ENCODE measurements around the gene BEND7. TPM values are rescaled to one million over a fixed set of nuclear protein-coding genes. Genes with fewer than 3 reads are reported as not detected.

Gene BEND7
- total RNA-seq, 1 donor from 2014 or later = 3.1 TPM

DNA sequence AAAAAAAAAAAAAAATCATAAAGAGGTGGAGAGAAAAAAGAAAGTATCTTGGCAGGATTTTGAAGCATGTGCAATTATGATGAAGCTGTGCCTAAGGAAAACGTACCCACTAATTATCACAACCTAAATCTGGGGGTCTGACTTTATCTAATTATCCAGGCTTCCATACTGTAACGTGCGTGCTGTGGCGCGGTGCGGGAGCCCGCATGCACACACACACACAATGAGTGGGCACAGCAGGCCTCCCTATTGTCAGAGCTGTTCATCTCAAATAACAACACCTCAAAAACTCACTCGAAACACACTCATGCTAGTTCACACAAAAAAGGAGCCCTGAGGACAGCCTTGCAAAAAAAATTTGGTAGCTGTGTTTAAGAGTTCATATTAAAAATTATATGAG is 31.9 kb downstream of the BEND7 start:
- no peak overlapping the region for H3K4me3 Mint-ChIP-seq (ENCODE audit: unreplicated experiment)
- DNase-seq = no peak
- no peak overlapping the region for H3K27ac Mint-ChIP-seq (ENCODE audit: unreplicated experiment)
- H3K27me3 Mint-ChIP-seq (ENCODE audit: unreplicated experiment) = no peaks in the 10 kb centered on the region
- H3K9me3 Mint-ChIP-seq (ENCODE audit: unreplicated experiment) = no peaks in the 10 kb centered on the region
- H3K36me3 Mint-ChIP-seq (ENCODE audit: unreplicated experiment) = no peaks in the 10 kb centered on the region
- no peaks in the 10 kb centered on the region for H3K4me1 Mint-ChIP-seq (ENCODE audit: low read depth, unreplicated experiment)
- TF ChIP-seq, protein P1, sequence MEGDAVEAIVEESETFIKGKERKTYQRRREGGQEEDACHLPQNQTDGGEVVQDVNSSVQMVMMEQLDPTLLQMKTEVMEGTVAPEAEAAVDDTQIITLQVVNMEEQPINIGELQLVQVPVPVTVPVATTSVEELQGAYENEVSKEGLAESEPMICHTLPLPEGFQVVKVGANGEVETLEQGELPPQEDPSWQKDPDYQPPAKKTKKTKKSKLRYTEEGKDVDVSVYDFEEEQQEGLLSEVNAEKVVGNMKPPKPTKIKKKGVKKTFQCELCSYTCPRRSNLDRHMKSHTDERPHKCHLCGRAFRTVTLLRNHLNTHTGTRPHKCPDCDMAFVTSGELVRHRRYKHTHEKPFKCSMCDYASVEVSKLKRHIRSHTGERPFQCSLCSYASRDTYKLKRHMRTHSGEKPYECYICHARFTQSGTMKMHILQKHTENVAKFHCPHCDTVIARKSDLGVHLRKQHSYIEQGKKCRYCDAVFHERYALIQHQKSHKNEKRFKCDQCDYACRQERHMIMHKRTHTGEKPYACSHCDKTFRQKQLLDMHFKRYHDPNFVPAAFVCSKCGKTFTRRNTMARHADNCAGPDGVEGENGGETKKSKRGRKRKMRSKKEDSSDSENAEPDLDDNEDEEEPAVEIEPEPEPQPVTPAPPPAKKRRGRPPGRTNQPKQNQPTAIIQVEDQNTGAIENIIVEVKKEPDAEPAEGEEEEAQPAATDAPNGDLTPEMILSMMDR (IDR thresholded peaks at IDR 0.05; ENCODE audit: partially characterized antibody, unreplicated experiment) = no peak

DNA sequence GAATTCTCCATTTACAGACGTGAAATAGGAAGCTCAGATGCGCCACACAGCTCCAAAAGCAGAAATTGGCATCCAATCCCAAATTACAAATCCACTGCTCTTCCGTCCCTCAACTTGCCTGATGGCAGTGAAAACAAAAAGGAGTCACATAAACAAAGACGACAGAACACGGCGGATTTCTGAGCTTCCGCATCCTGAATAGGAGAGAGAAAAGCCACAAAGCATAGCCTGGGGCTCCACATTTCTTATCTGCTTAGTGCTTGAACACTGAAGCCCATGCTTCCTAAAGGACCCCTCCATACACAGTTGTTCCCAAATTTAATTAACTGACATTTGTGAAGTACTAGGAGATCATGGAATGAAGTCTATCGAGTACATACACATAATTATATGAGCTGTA is 32.6 kb downstream of the BEND7 start:
- no peak for DNase-seq
- no peaks in the 10 kb centered on the region for H3K36me3 Mint-ChIP-seq (ENCODE audit: unreplicated experiment)
- no peak overlapping the region for H3K4me3 Mint-ChIP-seq (ENCODE audit: unreplicated experiment)
- H3K4me1 Mint-ChIP-seq (ENCODE audit: low read depth, unreplicated experiment) = no peaks in the 10 kb centered on the region
- no peak overlapping the region for H3K27ac Mint-ChIP-seq (ENCODE audit: unreplicated experiment)
- no peaks in the 10 kb centered on the region for H3K9me3 Mint-ChIP-seq (ENCODE audit: unreplicated experiment)
- no peaks in the 10 kb centered on the region for H3K27me3 Mint-ChIP-seq (ENCODE audit: unreplicated experiment)
- TF ChIP-seq, protein P1 (IDR thresholded peaks at IDR 0.05; ENCODE audit: partially characterized antibody, unreplicated experiment) = no peak

DNA sequence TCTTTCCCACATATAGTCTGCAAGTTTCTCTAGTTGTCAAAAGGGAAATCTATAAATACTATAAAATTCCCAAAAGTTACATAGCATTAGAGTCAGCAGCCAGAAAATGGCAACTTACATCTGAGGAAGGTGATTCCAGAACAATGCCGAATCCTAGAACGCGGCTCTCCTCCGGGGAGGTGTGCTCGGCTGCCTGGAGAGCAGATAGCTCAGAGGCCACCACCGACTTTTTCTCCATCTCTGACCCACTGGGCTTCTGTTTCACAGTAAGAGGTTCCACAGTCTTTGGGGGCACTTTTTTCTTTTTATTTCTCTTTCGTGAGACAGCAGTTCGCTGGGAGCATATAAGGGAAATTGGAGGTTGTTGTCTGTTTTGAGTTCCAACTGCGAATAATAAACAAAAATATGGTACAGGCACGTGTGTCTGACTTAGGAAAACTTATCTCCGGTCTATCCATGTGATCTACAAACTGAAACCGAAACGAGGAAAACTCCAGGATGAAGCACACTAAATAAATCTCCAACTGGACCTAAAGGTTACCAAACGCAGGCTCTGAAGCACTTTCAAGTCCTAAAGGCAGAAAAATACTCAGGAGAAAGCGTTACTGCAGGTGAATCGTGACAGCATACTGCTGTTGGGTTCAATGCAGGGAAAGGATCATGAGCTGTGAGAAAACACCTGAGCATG is 36.2 kb downstream of the BEND7 start:
- Mint-ChIP-seq H3K4me3 (ENCODE audit: unreplicated experiment) (no peak overlapping the region), H3K4me1 (ENCODE audit: low read depth, unreplicated experiment) (no peaks in the 10 kb centered on the region), H3K27ac (ENCODE audit: unreplicated experiment) (no peak overlapping the region), H3K27me3 (ENCODE audit: unreplicated experiment) (no peaks in the 10 kb centered on the region), H3K36me3 (ENCODE audit: unreplicated experiment) (no peaks in the 10 kb centered on the region), H3K9me3 (ENCODE audit: unreplicated experiment) (peaks cover 2% of the 10 kb centered on the region)
- DNase-seq = no peak
- TF ChIP-seq, protein P1 (IDR thresholded peaks at IDR 0.05; ENCODE audit: partially characterized antibody, unreplicated experiment) = no peak

DNA sequence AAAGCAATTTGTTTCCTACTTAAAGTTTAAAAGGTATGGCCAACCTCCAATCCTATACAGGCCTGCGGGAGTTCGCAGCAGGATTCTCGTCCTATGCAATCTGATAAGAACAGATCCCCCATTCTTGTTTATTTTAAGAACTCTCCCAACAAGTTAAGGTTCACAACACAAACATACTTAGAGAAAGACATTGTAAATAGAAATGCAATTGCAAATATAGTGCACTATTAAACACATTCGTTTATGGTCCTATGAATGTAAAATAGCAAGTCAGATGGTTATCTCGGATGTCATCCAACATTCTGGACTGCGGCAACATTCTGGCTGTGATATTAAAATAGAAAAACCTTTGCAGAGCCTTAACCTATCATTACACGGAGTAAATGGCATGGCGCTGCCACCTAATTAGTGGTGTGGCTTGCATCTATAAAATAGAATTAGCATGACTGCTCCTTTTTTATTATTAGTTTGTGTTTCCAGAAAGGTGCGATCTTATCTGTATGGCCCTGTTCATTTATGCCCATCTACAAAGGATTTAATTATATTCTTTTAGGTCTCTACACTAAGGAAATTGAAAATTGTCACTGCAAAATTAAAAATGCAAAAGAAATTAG is 37.0 kb downstream of the BEND7 start:
- Mint-ChIP-seq H3K27ac (ENCODE audit: unreplicated experiment) (no peak overlapping the region), H3K36me3 (ENCODE audit: unreplicated experiment) (no peaks in the 10 kb centered on the region), H3K4me1 (ENCODE audit: low read depth, unreplicated experiment) (no peaks in the 10 kb centered on the region), H3K4me3 (ENCODE audit: unreplicated experiment) (no peak overlapping the region), H3K9me3 (ENCODE audit: unreplicated experiment) (peaks cover 2% of the 10 kb centered on the region), H3K27me3 (ENCODE audit: unreplicated experiment) (no peaks in the 10 kb centered on the region)
- TF ChIP-seq, protein P1 (IDR thresholded peaks at IDR 0.05; ENCODE audit: partially characterized antibody, unreplicated experiment) = no peak
- DNase-seq = no peak

DNA sequence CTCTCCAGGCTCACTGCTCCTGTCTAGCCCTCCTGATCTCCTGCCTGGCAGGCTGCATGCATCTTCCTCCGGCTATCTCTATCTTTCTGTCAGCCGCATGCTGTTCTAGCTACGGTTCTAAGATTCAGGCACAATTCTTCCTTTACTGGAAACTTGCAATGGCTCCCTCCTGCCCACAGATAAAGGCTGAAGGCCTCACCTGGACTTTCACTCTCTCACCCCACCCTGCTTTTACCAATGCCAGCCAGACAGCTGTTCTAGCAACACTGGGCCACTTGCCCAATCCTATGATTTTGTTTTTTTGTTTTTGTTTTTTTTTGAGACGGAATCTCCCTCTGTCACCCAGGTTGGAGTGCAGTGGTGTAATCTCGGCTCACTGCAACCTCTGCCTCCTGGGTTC is 38.3 kb downstream of the BEND7 start:
- Mint-ChIP-seq H3K27ac (ENCODE audit: unreplicated experiment) (no peak overlapping the region), H3K27me3 (ENCODE audit: unreplicated experiment) (no peaks in the 10 kb centered on the region), H3K36me3 (ENCODE audit: unreplicated experiment) (no peaks in the 10 kb centered on the region), H3K4me1 (ENCODE audit: low read depth, unreplicated experiment) (no peaks in the 10 kb centered on the region), H3K9me3 (ENCODE audit: unreplicated experiment) (peaks cover 2% of the 10 kb centered on the region), H3K4me3 (ENCODE audit: unreplicated experiment) (no peak overlapping the region)
- TF ChIP-seq, protein P1 (IDR thresholded peaks at IDR 0.05; ENCODE audit: partially characterized antibody, unreplicated experiment) = no peak
- no peak for DNase-seq

Measured in glutamatergic neuron (in vitro differentiated cells).